Measurements from ENCODE around the gene TEKT1. TPM values are rescaled to one million over a fixed set of nuclear protein-coding genes. Genes with fewer than 3 reads are reported as not detected.
"Not testable (repeated sequence)": the region's sequence is repeated elsewhere in the genome, so short reads cannot be mapped to it uniquely, and the experiment has no call there.

TEKT1 gene
- total RNA-seq, 1 donor from 2014 or later, result not detected

DNA sequence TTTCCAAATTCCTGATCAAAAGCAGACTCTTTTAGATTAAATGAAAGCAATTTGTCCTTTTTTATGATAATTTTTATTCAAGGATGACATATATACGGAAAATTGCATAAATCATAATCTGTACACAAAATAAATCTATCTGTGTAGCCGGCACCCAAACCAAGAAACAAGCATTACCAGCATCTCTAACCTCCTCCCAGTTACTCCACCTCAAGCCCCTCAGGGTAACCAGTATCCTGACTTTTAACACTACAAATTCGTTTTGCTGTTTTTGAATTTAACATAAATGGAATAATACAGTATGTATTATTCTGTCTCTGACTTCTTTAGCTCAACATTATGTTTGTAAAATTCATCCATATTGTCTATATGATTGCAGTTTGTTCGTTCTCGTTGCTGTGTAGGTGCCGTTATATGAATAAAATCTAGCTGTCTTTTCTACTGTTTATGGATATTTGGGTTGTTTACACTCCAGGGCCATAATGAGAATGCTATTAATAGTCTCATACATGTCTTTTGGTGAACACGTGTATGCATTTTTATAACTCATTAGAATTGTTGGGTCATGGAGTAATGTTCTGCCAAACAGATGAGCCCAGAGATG lies 1.0 kb downstream of the TEKT1 start:
- DNase-seq (ENCODE audit: extremely low spot score, unreplicated experiment), result no peak
- H3K27ac Mint-ChIP-seq (ENCODE audit: unreplicated experiment), result no peak overlapping the region
- no peaks in the 10 kb centered on the region for H3K9me3 Mint-ChIP-seq (ENCODE audit: unreplicated experiment)
- peaks cover 48% of the 10 kb centered on the region for H3K27me3 Mint-ChIP-seq (ENCODE audit: unreplicated experiment)
- TF ChIP-seq, protein P1, sequence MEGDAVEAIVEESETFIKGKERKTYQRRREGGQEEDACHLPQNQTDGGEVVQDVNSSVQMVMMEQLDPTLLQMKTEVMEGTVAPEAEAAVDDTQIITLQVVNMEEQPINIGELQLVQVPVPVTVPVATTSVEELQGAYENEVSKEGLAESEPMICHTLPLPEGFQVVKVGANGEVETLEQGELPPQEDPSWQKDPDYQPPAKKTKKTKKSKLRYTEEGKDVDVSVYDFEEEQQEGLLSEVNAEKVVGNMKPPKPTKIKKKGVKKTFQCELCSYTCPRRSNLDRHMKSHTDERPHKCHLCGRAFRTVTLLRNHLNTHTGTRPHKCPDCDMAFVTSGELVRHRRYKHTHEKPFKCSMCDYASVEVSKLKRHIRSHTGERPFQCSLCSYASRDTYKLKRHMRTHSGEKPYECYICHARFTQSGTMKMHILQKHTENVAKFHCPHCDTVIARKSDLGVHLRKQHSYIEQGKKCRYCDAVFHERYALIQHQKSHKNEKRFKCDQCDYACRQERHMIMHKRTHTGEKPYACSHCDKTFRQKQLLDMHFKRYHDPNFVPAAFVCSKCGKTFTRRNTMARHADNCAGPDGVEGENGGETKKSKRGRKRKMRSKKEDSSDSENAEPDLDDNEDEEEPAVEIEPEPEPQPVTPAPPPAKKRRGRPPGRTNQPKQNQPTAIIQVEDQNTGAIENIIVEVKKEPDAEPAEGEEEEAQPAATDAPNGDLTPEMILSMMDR (IDR thresholded peaks at IDR 0.05), result no peak
- H3K36me3 Mint-ChIP-seq (ENCODE audit: unreplicated experiment), result no peaks in the 10 kb centered on the region
- H3K4me1 Mint-ChIP-seq (ENCODE audit: unreplicated experiment), result no peaks in the 10 kb centered on the region
- no peak overlapping the region for H3K4me3 Mint-ChIP-seq (ENCODE audit: unreplicated experiment)

DNA sequence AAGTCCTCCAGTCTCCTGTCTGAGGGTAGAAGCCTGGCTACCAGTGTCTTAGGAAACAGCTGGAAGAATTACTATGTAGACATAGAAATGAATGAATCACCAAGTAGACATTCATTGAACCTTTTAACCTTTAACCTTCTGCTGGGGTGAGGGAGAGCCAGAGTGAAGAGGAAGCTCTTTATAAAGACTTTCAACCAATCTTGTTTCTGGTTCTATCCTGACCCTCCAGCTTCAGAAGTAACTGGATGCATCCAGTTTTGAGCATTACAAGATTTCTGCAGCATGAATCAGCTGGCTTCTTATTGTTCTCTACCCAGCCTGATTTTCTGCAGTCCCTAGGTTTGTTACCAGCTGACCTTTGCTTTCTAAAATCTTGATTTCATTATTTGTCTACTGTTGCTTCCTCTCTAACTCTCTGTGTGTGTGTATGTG lies 8.5 kb downstream of the TEKT1 start:
- Mint-ChIP-seq H3K9me3 (ENCODE audit: unreplicated experiment) (peaks cover 4% of the 10 kb centered on the region), H3K4me3 (ENCODE audit: unreplicated experiment) (no peak overlapping the region), H3K4me1 (ENCODE audit: unreplicated experiment) (no peaks in the 10 kb centered on the region), H3K36me3 (ENCODE audit: unreplicated experiment) (no peaks in the 10 kb centered on the region), H3K27ac (ENCODE audit: unreplicated experiment) (no peak overlapping the region), H3K27me3 (ENCODE audit: unreplicated experiment) (peaks cover 5% of the 10 kb centered on the region)
- TF ChIP-seq, protein P1 (IDR thresholded peaks at IDR 0.05), result no peak
- no peak for DNase-seq (ENCODE audit: extremely low spot score, unreplicated experiment)

DNA sequence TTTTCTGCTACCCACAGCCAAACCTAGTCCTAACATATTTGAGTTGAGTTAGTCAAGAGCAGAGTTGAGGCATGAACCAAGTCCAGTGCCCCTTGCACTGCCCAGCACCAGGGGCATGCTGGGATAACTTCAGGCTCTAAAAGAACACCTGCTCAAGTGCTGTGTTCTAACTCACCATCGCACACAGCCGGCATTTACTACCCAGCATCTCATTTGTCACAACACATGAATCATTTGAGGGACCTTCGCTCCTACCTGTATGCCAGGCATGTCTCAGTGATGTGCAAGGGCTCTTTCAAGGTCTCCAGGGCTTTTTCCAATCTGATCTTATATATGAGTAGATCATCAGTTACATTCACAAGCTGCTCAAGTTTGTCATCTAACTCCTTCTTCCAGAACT lies 12.6 kb downstream of the TEKT1 start:
- Mint-ChIP-seq H3K4me3 (ENCODE audit: unreplicated experiment) (no peak overlapping the region), H3K4me1 (ENCODE audit: unreplicated experiment) (no peaks in the 10 kb centered on the region), H3K27me3 (ENCODE audit: unreplicated experiment) (no peaks in the 10 kb centered on the region), H3K27ac (ENCODE audit: unreplicated experiment) (no peak overlapping the region), H3K36me3 (ENCODE audit: unreplicated experiment) (no peaks in the 10 kb centered on the region), H3K9me3 (ENCODE audit: unreplicated experiment) (peaks cover 4% of the 10 kb centered on the region)
- TF ChIP-seq, protein P1 (IDR thresholded peaks at IDR 0.05), result no peak
- DNase-seq (ENCODE audit: extremely low spot score, unreplicated experiment), result no peak

DNA sequence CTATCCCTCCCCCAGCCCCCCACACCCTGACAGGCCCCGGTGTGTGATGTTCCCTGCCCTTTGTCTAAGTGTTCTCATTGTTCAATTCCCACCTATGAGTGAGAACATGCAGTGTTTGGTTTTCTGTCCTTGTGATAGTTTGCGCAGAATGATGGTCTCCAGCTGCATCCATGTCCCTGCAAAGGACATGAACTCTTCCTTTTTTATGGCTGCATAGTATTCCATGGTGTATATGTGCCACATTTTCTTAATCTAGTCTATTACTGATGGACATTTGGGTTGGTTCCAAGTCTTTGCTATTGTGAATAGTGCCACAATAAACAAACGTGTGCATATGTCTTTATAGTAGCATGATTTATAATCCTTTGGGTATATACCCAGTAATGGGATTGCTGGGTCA lies 15.2 kb downstream of the TEKT1 start:
- H3K27ac Mint-ChIP-seq (ENCODE audit: unreplicated experiment); H3K4me3 Mint-ChIP-seq (ENCODE audit: unreplicated experiment); H3K4me1 Mint-ChIP-seq (ENCODE audit: unreplicated experiment); H3K36me3 Mint-ChIP-seq (ENCODE audit: unreplicated experiment); H3K9me3 Mint-ChIP-seq (ENCODE audit: unreplicated experiment); DNase-seq (ENCODE audit: extremely low spot score, unreplicated experiment); H3K27me3 Mint-ChIP-seq (ENCODE audit: unreplicated experiment): not testable (repeated sequence)

DNA sequence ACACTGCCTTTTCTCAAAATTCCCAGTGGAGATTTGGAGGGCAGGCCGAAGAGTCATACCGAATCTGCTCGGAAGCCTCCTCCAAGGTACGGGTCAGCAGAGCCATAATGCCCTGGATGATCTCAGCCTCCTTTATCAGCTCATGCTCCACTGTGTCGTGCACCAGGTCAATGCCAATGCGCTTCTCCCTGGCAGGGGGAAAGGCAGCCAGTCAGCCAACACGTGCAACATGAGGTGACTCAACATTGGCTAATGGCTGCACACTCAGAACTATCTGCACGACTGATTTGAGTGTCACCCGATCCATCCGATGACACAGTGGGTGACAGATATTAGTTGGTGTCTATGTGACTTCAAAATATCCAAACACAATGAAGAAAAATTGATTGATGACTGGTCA lies 15.8 kb downstream of the TEKT1 start:
- TF ChIP-seq, protein P1 (IDR thresholded peaks at IDR 0.05), result no peak
- H3K4me3 Mint-ChIP-seq (ENCODE audit: unreplicated experiment), result no peak overlapping the region
- H3K27ac Mint-ChIP-seq (ENCODE audit: unreplicated experiment), result no peak overlapping the region
- H3K27me3 Mint-ChIP-seq (ENCODE audit: unreplicated experiment), result no peaks in the 10 kb centered on the region
- no peaks in the 10 kb centered on the region for H3K4me1 Mint-ChIP-seq (ENCODE audit: unreplicated experiment)
- H3K36me3 Mint-ChIP-seq (ENCODE audit: unreplicated experiment), result no peaks in the 10 kb centered on the region
- peaks cover 3% of the 10 kb centered on the region for H3K9me3 Mint-ChIP-seq (ENCODE audit: unreplicated experiment)
- DNase-seq (ENCODE audit: extremely low spot score, unreplicated experiment), result no peak

DNA sequence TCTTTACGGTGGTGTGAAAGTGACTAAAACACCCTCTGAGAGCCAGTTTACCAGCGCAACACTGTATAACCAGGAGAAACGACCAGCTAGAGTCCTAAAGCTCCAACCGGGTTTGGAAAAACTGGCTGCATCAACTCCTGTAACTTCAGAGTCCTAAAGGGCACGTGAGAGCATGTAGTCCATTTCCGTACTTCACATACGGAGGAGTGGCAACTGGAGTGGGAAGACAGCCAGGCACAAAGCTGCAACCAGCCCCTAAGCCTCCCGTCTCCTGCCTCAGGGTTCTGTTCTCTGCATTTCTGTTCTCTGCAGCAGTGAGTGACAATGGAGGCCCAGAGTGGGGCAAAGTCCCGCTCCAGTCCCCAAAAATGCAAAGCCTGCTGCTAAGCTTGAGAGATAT lies 19.2 kb downstream of the TEKT1 start:
- Mint-ChIP-seq H3K9me3 (ENCODE audit: unreplicated experiment) (no peaks in the 10 kb centered on the region), H3K4me1 (ENCODE audit: unreplicated experiment) (no peaks in the 10 kb centered on the region), H3K27ac (ENCODE audit: unreplicated experiment) (no peak overlapping the region), H3K36me3 (ENCODE audit: unreplicated experiment) (no peaks in the 10 kb centered on the region), H3K27me3 (ENCODE audit: unreplicated experiment) (peaks cover 4% of the 10 kb centered on the region), H3K4me3 (ENCODE audit: unreplicated experiment) (no peak overlapping the region)
- TF ChIP-seq, protein P1 (IDR thresholded peaks at IDR 0.05), result no peak
- no peak for DNase-seq (ENCODE audit: extremely low spot score, unreplicated experiment)

Measured in osteocyte (in vitro differentiated cells).